GM21737 (cell line): ENCODE results near the gene SGO2.
A peak's percentile ranks its signal among the peaks of the same experiment; 100 is the strongest.

Experiments used
- ATAC-seq: cut with Tn5 transposase; IDR thresholded peaks from one replicate; pipeline ENCODE4 v1.9.1; 2021; ENCODE audit warnings: mild to moderate bottlenecking, moderate library complexity; ENCODE audit not compliant: unreplicated experiment

SGO2 gene, protein sequence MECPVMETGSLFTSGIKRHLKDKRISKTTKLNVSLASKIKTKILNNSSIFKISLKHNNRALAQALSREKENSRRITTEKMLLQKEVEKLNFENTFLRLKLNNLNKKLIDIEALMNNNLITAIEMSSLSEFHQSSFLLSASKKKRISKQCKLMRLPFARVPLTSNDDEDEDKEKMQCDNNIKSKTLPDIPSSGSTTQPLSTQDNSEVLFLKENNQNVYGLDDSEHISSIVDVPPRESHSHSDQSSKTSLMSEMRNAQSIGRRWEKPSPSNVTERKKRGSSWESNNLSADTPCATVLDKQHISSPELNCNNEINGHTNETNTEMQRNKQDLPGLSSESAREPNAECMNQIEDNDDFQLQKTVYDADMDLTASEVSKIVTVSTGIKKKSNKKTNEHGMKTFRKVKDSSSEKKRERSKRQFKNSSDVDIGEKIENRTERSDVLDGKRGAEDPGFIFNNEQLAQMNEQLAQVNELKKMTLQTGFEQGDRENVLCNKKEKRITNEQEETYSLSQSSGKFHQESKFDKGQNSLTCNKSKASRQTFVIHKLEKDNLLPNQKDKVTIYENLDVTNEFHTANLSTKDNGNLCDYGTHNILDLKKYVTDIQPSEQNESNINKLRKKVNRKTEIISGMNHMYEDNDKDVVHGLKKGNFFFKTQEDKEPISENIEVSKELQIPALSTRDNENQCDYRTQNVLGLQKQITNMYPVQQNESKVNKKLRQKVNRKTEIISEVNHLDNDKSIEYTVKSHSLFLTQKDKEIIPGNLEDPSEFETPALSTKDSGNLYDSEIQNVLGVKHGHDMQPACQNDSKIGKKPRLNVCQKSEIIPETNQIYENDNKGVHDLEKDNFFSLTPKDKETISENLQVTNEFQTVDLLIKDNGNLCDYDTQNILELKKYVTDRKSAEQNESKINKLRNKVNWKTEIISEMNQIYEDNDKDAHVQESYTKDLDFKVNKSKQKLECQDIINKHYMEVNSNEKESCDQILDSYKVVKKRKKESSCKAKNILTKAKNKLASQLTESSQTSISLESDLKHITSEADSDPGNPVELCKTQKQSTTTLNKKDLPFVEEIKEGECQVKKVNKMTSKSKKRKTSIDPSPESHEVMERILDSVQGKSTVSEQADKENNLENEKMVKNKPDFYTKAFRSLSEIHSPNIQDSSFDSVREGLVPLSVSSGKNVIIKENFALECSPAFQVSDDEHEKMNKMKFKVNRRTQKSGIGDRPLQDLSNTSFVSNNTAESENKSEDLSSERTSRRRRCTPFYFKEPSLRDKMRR

DNA sequence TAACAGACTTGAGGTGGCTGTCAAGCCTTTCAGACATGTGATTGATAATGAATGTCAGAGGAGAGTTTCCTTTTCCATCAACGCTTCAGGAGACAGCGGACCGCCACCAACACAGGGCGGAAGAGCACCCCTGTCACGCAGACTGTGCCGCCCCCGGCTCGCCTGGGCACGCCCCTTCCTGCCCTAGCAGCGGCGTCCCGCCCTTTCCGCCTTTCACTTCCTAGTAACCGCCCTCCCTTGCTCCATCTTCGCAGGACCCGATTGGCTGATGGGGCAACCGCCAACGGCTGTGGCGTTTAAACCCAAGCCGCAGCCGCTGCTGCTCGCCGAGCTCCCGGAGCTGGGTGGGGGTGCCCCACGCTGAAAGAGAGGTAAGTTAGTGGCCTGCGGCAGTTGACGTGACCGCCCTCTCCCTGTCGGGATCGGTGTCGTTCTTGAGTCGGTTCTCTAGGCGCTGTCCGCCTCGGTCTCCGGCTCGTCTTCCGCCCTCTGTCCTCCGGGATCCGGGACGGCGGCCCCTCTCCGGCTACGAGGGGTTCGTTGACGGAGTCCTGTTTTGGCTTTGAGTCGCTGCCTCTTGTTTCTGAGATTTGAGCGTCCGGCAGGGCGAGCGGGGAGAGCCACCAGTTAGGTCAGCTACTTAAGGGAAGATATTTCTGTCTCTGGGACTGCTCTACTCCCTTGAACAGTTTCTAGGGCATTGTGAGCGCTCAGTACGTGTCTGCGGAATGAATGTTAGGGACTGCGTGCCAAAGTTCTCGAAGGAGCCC lies at the start of gene SGO2:
SGO2 (plus strand) TSS at position 326 of the 770 bp plus-strand sequence. CDS start 6,769 bp downstream, outside the sequence.
- peak; percentile 100 for ATAC-seq

DNA sequence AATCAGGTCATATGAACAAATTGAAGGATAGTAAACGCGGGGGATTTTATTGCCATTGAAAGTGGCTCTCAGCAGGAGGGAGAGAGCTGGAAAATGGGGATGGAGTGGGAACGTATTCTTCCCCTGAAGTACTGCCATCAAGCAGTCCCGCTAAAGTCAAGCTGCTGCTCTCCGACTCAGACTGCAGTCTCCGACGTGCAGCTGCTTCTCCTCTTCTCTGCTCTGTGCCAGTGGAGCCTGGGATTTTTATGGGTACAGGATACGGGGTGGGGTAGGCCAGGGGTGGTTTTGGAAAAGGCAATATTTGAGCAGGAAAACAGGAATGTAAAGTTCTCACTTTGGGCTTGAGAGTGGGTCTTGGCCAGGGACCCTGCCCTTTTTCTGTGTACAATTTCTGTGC lies 49.2 kb upstream of the SGO2 start:
- no peak for ATAC-seq

DNA sequence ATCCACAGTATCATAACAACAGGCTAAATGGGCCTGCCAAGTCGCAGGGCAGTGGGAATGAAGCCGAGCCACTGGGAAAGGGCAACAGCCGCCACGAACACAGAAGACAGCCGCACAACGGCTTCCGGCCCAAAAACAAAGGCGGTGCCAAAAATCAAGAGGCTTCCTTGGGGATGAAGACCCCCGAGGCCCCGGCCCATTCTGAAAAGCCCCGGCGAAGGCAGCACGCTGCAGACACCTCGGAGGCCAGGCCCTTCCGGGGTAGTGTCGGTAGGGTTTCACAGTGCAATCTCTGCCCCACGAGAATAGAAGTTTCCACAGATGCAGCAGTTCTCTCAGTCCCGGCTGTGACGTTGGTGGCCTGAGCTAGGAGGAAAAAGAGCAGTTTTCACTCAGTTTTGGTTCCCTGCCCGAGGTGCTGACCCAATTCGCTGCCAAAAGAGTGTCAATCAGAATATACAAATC lies 48.3 kb upstream of the SGO2 start:
- no peak for ATAC-seq

DNA sequence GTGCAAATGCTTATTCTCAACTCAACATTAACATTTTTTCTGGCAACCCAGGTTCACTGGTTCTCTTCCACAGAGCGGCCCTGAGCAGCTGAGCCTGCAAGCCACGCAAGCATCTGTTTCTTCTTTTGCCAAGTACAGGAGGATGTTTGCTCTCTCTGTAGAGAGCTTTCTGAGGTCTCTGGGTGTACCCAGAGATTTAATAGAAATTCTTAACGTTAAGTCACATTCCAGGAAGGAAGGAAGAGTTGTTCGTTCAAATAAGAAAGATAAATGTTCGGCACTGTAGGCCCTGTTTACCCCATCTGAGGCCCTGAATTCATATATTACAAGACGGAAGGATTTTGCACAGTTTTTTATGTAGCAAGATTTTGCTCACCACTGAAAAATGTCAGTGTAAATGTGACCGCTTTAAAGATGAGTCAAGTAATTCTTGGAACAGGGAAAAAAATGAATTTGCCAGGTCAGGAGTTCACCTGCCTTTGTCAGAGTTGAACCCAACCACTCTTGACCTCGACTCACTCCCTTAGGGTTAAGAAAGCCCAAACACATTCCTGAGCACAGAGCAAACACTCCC lies 46.2 kb upstream of the SGO2 start:
- ATAC-seq: no peak

DNA sequence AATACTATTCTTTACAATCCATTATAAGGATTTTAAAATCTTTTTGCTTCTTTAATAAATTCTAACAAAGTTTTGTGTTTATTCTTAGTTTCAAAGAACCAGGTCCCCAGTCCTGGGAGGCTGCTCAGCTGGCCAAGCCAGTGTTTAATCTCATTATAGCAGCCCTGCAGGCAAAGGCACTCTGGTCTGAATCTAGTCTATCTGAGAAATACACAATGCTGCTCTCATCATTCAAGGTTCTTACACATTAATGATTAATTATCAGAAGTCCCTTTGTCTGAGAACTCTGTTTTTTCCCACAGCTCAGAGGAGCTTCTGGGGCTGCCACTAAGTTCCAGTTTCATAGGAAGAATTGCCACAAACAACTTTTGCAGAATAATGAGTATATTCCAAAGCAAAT lies 43.8 kb upstream of the SGO2 start:
- peak; percentile 61 for ATAC-seq

DNA sequence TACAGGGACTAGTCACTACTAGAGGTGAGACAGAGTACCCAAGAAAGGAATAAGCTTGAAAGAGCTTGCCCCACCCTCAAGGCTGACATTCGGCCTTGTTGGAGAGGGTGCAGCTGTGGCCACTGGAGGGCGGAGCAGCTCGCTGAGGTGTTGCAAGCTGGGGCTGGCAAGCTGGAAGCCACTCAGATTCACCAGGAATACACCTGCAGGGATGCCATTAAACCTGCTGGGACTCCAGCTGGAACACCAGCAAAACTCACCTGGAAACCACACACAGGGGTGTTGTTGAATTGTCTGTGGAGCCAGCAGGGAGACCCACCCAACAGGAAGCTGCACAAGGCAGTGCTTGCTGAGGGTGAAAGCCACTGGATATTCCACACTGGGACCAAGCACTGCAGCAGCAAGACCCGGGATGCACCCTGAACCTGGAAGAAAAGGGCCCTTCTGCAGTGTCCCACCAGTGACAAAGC lies 42.2 kb upstream of the SGO2 start:
- ATAC-seq: peak; percentile 45

DNA sequence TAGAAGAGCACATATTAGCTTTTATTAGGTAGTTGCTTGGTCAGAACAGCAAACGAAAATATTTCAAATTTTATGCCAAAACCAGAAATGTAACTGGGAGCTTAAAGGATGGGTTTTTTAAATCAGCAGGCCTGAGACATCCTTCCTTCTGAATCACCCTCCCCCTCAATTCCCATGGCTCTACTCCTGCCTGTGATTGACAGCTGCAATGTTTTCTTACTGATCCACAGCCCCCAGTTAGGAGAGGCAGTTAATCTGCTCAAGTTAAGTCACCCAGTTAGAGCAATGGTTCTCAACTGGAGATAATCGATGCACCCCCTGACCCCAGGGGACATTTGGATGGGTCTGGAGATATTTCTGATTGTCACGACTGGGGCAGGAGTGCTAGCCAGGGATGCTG lies 41.1 kb upstream of the SGO2 start:
- ATAC-seq: no peak

DNA sequence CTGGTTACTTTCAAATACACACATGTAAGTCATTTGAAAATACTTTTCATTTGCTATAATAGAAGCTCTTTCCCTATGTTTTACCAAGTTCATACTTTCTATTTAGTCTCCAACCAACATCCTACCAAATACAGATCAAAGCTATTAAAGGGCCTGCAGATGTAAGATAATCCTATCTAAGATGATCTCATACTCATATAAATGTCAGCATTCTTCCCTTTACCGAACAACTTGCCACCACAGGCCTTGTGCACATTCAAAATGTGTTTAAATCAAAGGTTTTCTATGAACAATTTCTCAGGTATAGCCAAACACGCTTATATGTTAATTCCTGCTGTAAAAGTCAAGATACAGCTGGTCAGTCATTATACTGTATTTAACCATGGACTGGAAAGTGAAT lies 39.5 kb upstream of the SGO2 start:
- no peak for ATAC-seq

DNA sequence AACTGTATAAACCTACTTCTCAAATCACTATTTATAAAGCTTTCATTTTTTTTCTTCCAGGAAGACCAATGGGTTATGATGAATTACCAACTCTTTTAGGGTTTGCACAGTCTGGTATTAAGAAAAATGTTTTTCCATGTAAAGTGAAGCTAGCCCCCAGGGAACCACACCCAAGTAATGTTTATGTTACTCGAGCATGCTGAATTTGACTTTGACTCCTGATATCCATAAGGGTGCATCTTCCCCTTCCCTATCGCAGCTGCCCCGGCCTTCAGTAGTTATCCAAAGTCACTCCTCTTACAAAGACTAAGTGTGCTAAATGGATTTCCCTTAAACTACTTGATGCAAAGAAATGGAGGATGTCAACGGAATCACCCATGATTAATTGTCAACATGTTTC lies 37.8 kb upstream of the SGO2 start:
- ATAC-seq: no peak

DNA sequence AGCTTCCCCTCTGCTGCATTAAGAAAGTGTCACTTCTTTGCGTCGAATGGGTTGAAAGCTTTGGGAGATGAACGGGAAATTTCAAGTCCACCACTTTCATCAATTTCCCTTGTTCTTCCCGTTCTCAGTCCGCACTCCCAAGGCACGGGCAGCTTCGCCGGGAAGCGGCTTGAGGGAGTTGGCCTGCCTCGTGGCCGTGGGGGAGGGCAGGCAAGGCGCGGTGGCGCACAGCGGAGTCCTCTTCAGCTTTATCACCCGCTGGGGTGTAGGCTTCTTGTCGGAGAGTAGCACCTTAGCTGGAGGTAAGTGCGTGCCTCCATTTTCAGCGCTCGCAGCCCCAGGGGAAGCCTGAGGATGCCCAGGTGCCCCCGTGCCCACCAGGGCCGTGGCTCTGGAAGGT lies 36.0 kb upstream of the SGO2 start:
- no peak for ATAC-seq

DNA sequence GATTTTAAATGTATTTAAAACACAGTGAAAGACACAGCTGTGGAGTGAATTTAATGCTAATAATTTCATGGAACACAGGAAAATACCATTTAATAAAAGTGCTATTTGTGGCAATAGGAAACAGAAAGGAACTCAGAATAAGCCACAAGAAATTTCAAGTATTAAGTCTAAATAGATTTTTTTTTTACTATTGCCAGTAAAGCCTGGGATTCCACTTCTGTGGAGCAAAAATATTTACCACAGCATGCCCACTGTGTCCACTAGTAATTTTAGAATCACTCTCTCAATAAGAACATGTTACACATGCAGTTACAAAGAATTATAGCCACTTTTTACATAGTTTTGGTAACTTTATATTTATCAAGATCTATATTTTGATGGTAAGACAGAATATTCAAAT lies 33.4 kb upstream of the SGO2 start:
- ATAC-seq: no peak

DNA sequence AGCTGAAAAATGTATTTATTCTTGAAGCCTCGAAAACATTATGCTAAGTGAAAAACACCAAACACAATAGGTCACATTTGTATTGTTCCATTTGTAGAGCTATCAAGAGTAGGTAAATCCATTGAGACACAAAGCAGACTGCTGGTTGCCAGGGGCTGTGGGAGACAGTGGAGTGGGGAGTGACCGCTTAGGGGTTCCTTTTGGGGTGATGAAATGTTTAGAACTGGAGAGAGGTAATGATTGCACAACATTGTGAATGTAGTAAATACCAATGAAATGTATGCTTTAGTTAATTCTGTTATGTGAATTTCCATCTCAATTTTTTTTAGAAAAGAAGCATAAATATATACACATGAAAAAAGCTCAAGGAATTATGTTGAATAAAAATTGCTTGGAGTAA lies 32.0 kb upstream of the SGO2 start:
- ATAC-seq: no peak

DNA sequence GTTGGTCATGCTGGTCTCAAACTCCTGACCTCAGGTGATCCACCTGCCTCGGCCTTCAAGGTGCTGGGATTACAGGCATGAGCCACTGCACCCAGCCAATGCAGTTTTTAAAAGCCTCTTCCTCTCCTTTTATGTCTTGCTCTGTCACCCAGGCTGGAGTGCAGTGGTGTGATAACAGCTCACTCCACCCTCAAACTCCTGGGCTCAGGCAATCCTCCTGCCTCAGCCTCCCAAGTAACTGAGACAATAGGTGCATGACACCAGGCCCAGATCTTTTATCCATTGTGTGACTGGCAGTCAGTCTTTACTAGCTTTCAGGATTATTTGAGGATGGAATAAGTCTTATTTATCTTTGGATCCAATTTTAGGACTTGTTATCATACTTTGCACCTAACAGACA lies 29.3 kb upstream of the SGO2 start:
- ATAC-seq: no peak

DNA sequence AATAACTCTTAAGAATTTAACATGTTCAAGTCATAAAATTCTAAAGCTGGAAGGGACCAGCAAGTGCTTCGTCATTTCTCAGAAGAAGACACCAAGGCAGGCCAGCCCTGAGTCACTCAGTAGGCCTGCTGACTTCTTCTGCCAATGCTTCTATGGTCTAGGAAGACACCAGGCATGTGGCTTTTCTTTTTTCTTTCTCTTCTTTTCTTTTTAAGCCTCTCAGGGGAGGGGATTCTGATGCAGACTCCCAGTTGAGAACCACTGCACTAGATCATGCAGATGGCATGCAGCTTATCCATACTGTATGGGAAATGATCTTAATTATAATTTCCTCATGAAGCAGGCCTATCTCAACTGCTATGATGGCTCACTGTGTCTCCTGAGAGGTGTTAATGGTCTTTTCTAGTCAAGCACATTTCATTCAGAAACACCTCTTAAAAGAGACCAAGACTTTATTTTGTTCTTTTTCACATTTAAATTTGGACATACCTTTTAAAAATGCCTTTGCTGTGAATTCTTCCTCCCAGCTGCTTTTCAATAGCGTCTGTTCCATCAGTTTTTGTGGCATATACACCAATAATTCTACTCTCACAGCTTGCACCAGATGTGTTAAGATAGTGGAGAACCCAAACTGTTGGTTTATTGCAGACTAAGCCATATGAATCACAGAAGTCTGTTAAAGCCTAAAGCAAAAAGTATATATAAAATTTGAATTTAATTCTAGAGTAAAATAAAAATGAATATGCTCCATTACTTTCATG lies 27.4 kb upstream of the SGO2 start:
- no peak for ATAC-seq

DNA sequence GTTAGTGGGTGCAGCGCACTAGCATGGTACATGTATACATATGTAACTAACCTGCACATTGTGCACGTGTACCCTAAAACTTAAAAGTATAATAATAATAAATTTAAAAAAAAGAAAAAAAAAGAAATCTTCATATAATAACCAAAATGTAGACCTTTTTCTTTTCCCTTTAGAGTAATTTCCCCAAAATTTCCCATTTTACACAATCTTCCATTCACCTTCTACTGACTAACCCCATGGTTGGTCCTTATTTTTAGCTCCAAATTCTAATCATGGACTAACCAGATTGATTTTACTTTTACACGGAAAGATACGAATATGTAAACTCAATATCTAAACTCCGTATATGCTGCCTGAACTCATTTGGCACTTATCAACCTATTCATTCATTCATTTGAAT lies 23.8 kb upstream of the SGO2 start:
- ATAC-seq: no peak

DNA sequence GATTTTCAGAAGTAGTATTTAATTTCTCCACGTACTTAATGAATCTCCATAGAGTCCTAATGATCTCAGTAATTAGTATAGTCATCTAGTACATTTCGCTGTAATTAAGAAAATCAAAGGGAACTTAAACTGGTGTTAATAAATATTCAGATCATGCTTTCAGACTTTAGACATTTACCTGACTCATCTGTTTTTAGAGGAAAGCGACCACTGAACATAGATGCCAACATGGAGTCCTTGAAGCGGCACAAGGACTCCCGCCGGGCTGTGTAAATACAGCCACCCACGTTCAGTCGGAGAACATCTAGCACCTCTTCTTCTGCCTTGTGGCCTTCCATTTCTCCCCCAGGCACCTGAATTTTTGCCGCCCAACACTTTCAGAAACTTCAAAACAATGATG lies 19.3 kb upstream of the SGO2 start:
- no peak for ATAC-seq

DNA sequence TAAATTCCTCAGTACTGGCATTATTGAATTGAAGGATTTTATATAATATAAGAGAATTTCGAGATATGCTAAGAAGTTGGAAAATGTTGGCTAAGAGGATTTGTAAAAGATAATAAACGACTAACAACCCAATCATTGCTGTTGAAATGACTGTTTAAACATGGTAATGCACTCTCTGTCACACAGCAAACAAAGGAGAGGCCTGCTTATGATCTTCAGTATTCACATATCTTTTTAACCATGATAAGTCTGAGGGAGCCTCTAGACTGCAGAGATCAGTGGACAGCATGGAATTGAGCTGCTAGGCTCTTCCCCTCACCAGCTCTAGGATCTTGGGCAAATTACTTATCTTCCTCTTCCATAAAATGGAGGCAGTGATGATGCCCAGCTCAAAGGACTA lies 18.8 kb upstream of the SGO2 start:
- no peak for ATAC-seq

DNA sequence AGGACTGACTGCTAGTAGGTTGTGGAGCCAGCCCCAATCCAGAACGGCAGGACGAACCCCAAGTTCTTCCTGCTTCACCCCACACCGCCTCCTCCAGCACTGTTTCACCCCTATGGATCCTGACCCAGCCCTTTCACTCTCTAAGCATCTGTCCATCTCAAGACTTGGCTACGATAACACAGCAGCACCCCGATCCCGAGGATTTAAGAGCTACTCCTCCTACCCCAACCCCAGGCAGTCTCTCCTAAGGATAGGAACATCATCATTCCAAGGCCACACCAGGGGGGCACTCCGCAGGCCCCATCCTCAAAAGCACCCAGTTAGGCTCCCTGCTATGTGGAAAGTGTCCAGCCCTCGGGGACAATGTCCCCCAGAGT lies 16.8 kb upstream of the SGO2 start:
- no peak for ATAC-seq
